Ascending aorta (tissue), 2 donors: ENCODE results near the gene PRR15L. TPM values are rescaled to one million over a fixed set of nuclear protein-coding genes. Genes with fewer than 3 reads are reported as not detected.

Experiments
- DNase-seq, 2 donors: peaks; one replicate each; pipeline ENCODE4 v3.0.0-alpha.2; 2019; ENCODE audit warnings: low spot score in 2 of 2
- H3K27ac ChIP-seq, 2 donors: fragments of 200-600 bp; sonication (generic); one replicate each; pipeline ENCODE4 v1.5.1; 2016 to 2017; ENCODE audit warnings: mild to moderate bottlenecking in 1 of 2
- H3K27me3 ChIP-seq: fragments of 200-600 bp; sonication (generic); one replicate; pipeline ENCODE4 v1.5.1; 2017
- H3K36me3 ChIP-seq, 2 donors: fragments of 200-600 bp; sonication (generic); one replicate each; pipeline ENCODE4 v1.5.1; 2016
- H3K4me1 ChIP-seq, 2 donors: fragments of 200-600 bp; sonication (generic); one replicate each; pipeline ENCODE4 v1.5.1; 2016 to 2017; ENCODE audit warnings: mild to moderate bottlenecking in 1 of 2
- H3K4me3 ChIP-seq, 2 donors: fragments of 200-600 bp; sonication (generic); one replicate each; pipeline ENCODE4 v1.5.1; 2016 to 2017; ENCODE audit warnings: mild to moderate bottlenecking in 1 of 2
- H3K9me3 ChIP-seq, 2 donors: fragments of 200-600 bp; sonication (generic); one replicate each; pipeline ENCODE4 v1.5.1; 2016
- intact Hi-C: fragments of 100-400 bp; cut with DNase I; formaldehyde crosslinking; loops from one replicate; pipeline ENCODE4 v1.15.1; 2023
- total RNA-seq: library from RNA; depleted of rRNA; stranded (reverse); fragments of >200 nt; gene quantifications from one replicate; pipeline ENCODE4 v1.1.0, GENCODE V29; 2016
- TF ChIP-seq, protein P1 (sequence below), 3 experiments: fragments of 200-600 bp in 2 of 3; fragments of 450-650 bp in 1 of 3; sonication (generic) in 2 of 3; IDR thresholded peaks; one replicate each; pipeline ENCODE4 v1.5.1; 2016 to 2019; ENCODE audit warnings: antibody characterized with exemption in 3 of 3, mild to moderate bottlenecking in 1 of 3, moderate library complexity in 1 of 3

PRR15L gene, protein sequence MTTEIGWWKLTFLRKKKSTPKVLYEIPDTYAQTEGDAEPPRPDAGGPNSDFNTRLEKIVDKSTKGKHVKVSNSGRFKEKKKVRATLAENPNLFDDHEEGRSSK
- not detected for total RNA-seq

DNA sequence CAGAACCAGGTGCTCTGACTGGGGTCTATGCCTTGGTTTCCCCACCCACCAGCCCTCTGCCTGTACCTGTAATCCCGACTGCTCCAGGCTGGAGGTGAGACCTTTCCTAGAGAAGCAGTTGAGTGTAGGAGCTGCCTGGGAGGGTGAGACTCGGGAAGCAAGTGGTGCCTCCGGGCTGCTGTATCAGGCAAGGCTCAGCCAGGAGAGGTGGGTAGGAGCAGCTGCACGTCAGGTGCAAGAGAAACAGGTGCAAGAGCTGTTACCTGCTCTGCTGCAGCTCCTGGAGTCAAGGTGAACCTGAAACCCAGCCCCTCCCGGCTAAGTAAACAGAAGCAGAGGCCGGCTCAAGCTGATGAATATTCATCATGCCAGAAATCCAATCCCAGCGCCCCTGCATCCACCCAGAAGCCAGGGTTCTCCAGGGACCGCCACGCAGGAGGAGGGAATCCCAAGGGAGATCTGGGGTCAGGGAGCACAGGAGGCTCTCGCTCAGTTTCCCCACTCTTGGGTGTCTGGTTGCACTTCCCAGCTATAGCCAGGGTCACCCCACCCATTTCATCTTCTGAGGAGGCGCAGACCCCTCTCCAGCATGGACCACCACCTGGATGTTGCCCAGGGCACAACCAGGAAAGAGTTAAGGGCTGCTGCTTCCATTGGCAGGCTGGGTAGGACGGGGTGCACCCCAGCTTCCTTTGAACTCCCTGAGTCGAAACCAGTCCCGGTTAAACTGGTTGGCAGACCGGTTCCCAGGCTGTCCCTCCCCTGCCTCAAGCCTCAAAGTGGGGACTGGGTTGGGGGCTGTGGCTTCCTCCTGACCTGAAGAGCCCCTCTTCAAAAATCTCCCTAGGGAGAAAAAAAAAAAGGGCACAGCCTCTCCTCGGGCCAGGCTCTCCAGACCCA is at the start of gene PRR15L:
Gene PRR15L (minus strand): TSS at position 293 of the 900 bp plus-strand sequence. CDS start 4,649 bp downstream, outside the sequence.
- intact Hi-C loops: no loop called here
- Histone ChIP-seq H3K4me1 (no peaks in the 10 kb centered on the region), H3K27ac (no peak within 1 kb of the TSS), H3K9me3 (no peaks in the 10 kb centered on the region), H3K4me3 (no peak within 1 kb of the TSS), H3K27me3 (no peaks in the 10 kb centered on the region), H3K36me3 (no peaks in the 10 kb centered on the region)
- no peak for DNase-seq
- TF ChIP-seq, protein P1, sequence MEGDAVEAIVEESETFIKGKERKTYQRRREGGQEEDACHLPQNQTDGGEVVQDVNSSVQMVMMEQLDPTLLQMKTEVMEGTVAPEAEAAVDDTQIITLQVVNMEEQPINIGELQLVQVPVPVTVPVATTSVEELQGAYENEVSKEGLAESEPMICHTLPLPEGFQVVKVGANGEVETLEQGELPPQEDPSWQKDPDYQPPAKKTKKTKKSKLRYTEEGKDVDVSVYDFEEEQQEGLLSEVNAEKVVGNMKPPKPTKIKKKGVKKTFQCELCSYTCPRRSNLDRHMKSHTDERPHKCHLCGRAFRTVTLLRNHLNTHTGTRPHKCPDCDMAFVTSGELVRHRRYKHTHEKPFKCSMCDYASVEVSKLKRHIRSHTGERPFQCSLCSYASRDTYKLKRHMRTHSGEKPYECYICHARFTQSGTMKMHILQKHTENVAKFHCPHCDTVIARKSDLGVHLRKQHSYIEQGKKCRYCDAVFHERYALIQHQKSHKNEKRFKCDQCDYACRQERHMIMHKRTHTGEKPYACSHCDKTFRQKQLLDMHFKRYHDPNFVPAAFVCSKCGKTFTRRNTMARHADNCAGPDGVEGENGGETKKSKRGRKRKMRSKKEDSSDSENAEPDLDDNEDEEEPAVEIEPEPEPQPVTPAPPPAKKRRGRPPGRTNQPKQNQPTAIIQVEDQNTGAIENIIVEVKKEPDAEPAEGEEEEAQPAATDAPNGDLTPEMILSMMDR (IDR thresholded peaks at IDR 0.05): no peak

DNA sequence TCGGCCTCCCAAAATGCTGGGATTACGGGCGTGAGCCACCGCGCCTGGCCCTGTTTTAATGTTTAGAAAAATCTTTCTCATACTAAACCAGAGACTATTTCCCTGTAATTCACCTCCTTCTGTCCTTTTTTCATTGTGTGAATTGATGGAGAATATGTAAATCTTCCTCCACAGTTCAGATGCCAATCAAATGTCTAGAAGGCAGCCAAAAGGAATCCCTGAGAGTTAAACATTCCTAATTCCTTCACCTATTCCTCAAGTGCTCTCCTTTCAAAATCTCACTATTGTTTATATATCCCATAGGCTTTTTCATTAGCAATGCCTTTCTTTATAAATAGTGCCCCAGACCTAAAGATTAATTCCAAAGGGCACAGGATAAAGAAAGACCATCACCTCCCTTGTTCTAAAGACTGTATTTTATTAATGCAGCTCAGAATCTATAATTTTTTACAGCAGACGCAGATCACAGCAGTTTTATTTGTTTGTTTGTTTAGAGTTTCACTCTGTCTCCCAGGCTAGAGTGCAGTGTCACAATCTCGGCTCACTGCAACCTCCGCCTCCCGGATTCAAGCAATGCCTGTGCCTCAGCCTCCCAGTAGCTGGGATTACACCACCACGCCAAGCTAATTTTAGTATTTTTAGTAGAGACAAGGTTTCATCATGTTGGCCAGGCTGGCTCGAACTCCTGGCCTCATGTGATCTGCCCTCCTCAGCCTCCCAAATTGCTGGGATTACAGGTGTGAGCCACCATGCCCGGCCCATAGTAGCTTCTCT is 49.4 kb upstream of the PRR15L start:
- DNase-seq: no peak
- H3K4me3 ChIP-seq: no peak overlapping the region
- H3K27ac ChIP-seq: no peak overlapping the region
- H3K9me3 ChIP-seq: no peaks in the 10 kb centered on the region
- intact Hi-C loops: no loop called here
- TF ChIP-seq, protein P1 (IDR thresholded peaks at IDR 0.05): no peak
- no peaks in the 10 kb centered on the region for H3K27me3 ChIP-seq
- H3K4me1 ChIP-seq: peaks cover 4 to 9% of the 10 kb centered on the region in 2 donors
- no peaks in the 10 kb centered on the region for H3K36me3 ChIP-seq

DNA sequence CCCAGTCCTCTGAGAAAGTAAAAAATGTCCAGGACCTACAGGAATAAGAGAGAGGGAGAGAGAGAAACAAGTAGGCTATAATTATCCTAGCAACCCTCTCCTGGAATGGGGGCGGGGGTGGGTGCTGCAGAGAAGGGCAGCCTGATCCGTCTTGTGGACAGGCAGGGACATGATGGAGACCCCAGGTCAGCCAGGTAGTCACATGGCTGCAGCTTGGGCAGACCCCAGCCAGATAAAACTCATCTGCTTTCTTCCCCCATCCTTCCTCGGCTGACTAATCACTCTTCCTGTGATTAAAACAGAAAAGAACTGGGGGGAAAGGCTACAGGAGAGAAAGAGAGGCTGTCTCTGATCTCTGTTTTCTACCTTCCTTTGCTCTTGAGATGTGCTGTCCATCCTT is 47.3 kb upstream of the PRR15L start:
- DNase-seq: no peak

DNA sequence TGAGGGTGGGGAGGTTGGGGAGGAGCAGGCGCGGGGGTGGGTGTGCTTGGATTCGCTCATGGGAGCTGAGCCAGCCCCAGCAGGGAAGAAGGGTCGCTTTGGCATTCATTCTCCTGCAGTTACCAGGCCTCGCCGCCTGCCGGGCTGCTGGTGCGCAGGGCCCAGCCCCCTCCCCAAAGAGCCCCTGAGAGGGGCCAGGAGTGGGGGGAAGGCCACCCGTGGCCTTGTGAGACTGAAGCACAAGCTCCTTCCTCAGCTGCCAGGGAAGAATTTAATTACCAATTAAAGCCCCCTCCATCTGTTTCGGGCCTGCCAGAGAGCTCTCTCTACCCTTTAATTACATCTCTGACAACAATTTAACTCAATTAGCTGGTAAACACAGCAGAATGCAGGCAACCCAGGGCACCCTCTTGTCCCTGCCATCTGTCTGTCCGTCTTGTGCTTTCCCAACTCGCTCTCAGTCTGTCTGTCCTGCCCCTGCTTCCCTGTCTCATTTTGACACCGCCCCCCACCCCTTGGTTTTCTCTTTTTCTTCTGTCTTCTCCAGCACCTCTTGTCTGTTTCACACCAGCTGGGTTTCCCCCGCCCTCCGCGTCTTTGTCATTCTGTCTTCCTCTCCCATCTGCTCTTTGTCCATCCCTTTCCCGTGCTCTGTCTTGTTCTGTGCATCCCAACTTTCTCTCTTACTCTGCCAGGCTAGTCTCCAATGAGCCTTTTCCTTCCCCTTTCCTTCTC is 45.9 kb upstream of the PRR15L start:
- DNase-seq: no peak
- Histone ChIP-seq H3K4me1 (peaks cover 0 to 5% of the 10 kb centered on the region in 2 donors), H3K27me3 (no peaks in the 10 kb centered on the region), H3K4me3 (no peak overlapping the region), H3K36me3 (no peaks in the 10 kb centered on the region), H3K27ac (no peak overlapping the region), H3K9me3 (no peaks in the 10 kb centered on the region)
- TF ChIP-seq, protein P1 (IDR thresholded peaks at IDR 0.05): no peak
- intact Hi-C loops: no loop called here

More for the DNA sequence above, 47.3 kb upstream of the PRR15L start:
- Histone ChIP-seq H3K4me1 (peaks cover 0 to 5% of the 10 kb centered on the region in 2 donors), H3K36me3 (no peaks in the 10 kb centered on the region), H3K27me3 (no peaks in the 10 kb centered on the region), H3K4me3 (no peak overlapping the region), H3K27ac (no peak overlapping the region), H3K9me3 (no peaks in the 10 kb centered on the region)
- intact Hi-C loops: no loop called here
- TF ChIP-seq, protein P1 (IDR thresholded peaks at IDR 0.05): no peak

DNA sequence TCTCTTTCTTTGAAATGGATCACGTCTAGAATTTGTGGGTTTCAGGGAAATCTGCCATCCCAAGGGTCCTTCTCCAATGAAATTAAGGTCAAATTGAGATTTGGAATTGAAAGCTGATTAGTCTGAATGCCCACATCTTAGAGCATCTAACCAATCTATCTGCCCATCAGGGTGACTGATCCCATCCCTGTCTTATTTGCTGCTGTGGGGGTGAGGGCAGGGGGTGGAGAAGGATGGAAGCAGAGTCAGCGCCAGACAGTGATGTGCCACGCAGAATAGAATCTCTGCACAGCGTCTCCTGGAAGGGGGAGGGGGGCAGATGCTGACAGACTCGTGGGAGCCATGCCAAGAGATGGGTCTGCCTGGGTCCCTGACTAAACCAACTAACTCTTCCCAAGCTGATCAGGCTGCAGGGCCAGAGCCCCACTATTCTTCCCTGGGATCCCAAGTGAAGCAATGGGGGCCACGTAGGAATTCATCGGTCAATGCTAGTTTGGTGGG is 45.3 kb upstream of the PRR15L start:
- H3K27me3 ChIP-seq: peaks cover 1% of the 10 kb centered on the region
- intact Hi-C loops: no loop called here
- no peak overlapping the region for H3K4me3 ChIP-seq
- H3K9me3 ChIP-seq: no peaks in the 10 kb centered on the region
- no peak overlapping the region for H3K27ac ChIP-seq
- TF ChIP-seq, protein P1 (IDR thresholded peaks at IDR 0.05): no peak
- H3K36me3 ChIP-seq: no peaks in the 10 kb centered on the region
- no peak for DNase-seq
- peaks cover 0 to 5% of the 10 kb centered on the region in 2 donors for H3K4me1 ChIP-seq
